A549 (cell line): ENCODE measurements around the gene DSC1. TPM values are rescaled to one million over a fixed set of nuclear protein-coding genes. Genes with fewer than 3 reads are reported as not detected.

Experiments used
- ATAC-seq, 2 experiments: fragments of 200-7000 bp in 1 of 2; fragments of >200 bp in 1 of 2; cut with Nextera tagmentation in 1 of 2; cut with Tn5 transposase in 1 of 2; 3 replicates each; pipeline versions ENCODE4 v1.8.0 to v1.9.1; 2018 to 2020; ENCODE audit warnings: mild to moderate bottlenecking in 1 of 2, moderate library complexity in 1 of 2
- CTCF ChIA-PET: fragments of 300-600 bp; sonication (Branson Sonifier 250); formaldehyde crosslinking; extraction: SDS; loops from one replicate; lab custom pipeline; 2021; ENCODE audit warnings: antibody characterized with exemption, inconsistent platforms; lab: Yijun Ruan, JAX
- POLR2A ChIA-PET: fragments of 350-600 bp; formaldehyde crosslinking; extraction: SDS; loops from one replicate; lab custom pipeline; 2021; ENCODE audit warnings: antibody characterized with exemption, inconsistent platforms; lab: Yijun Ruan, JAX
- DNase-seq, 2 experiments: peaks; one replicate each; pipeline versions ENCODE4 v3.0.0 to v3.0.0-alpha.2; 2011 to 2016; ENCODE audit warnings: low read depth in 1 of 2, low spot score in 1 of 2
- FAIRE-seq: peaks from 2 replicates; lab custom pipeline; 2011; peaks lifted over from hg19 to GRCh38; lab: Jason Lieb, UNC
- H3K27ac ChIP-seq, 2 experiments: fragments of >200 bp; sonication (Bioruptor Twin); formaldehyde crosslinking; 3 replicates each; pipeline ENCODE4 v1.5.1; 2016 to 2017
- H3K4me1 ChIP-seq: fragments of >200 bp; sonication (Bioruptor Twin); formaldehyde crosslinking; 3 replicates; pipeline ENCODE4 v1.6.1; 2016
- H3K4me2 ChIP-seq: fragments of >200 bp; sonication (Bioruptor Twin); formaldehyde crosslinking; 3 replicates; pipeline ENCODE4 v1.6.1; 2016
- H3K4me3 ChIP-seq: fragments of >200 bp; sonication (Bioruptor Twin); formaldehyde crosslinking; 3 replicates; pipeline ENCODE4 v1.5.1; 2016
- H3K9me3 ChIP-seq: fragments of >200 bp; sonication (Bioruptor Twin); formaldehyde crosslinking; 3 replicates; pipeline ENCODE4 v1.6.1; 2016
- CBX2 ChIP-seq: fragments of 200-600 bp; sonication (generic); IDR thresholded peaks from 2 replicates; pipeline ENCODE4 v1.6.1; 2016; ENCODE audit warnings: low read depth, mild to moderate bottlenecking, borderline replicate concordance
- CEBPB ChIP-seq, 2 experiments: fragments of >200 bp in 1 of 2; sonication (Bioruptor Twin) in 1 of 2; formaldehyde crosslinking in 1 of 2; IDR thresholded peaks; 2 replicates each; pipeline ENCODE4 v1.6.1; 2012 to 2016
- CHD2 ChIP-seq: fragments of 150-350 bp; IDR thresholded peaks from 2 replicates; pipeline ENCODE4 v1.6.1; 2014; ENCODE audit warnings: low read length; ENCODE audit not compliant: partially characterized antibody
- CHD4 ChIP-seq: fragments of 200-600 bp; sonication (generic); IDR thresholded peaks from 2 replicates; pipeline ENCODE4 v1.6.1; 2016; ENCODE audit warnings: antibody characterized with exemption, mild to moderate bottlenecking, borderline replicate concordance
- EP300 ChIP-seq, 2 experiments: fragments of >200 bp; sonication (Bioruptor Twin); formaldehyde crosslinking; IDR thresholded peaks; 2 replicates in 1 of 2; 3 replicates in 1 of 2; pipeline ENCODE4 v1.6.1; 2016 to 2017
- FOSB ChIP-seq: fragments of 250-450 bp; sonication (Bioruptor Pico); IDR thresholded peaks from 2 replicates; pipeline ENCODE4 v1.5.0; 2020; ENCODE audit warnings: mild to moderate bottlenecking, moderate library complexity
- FOSL2 ChIP-seq, 2 experiments: fragments of 450-650 bp in 1 of 2; fragments of >200 bp in 1 of 2; sonication (Bioruptor Twin) in 1 of 2; formaldehyde crosslinking; IDR thresholded peaks; 2 replicates each; pipeline versions ENCODE4 v1.5.0 to v1.6.1; 2016 to 2020; ENCODE audit warnings: mild to moderate bottlenecking in 1 of 2, moderate library complexity in 1 of 2
- FOXS1 ChIP-seq: fragments of 250-450 bp; sonication (Bioruptor Pico); IDR thresholded peaks from 2 replicates; pipeline ENCODE4 v1.5.0; 2020; ENCODE audit warnings: mild to moderate bottlenecking, moderate library complexity
- HEYL ChIP-seq: fragments of 250-450 bp; sonication (Bioruptor Pico); IDR thresholded peaks from 2 replicates; pipeline ENCODE4 v1.8.0; 2021; ENCODE audit warnings: mild to moderate bottlenecking, moderate library complexity
- JUN ChIP-seq, 2 experiments: fragments of >200 bp; sonication (Bioruptor Twin); formaldehyde crosslinking; IDR thresholded peaks; 2 replicates in 1 of 2; 3 replicates in 1 of 2; pipeline ENCODE4 v1.6.1; 2016 to 2017
- KDM5A ChIP-seq: fragments of 200-600 bp; sonication (generic); IDR thresholded peaks from 2 replicates; pipeline ENCODE4 v1.6.1; 2016; ENCODE audit warnings: antibody characterized with exemption, mild to moderate bottlenecking
- NFE2L2 ChIP-seq: fragments of 150-350 bp; conservative IDR thresholded peaks from 2 replicates; pipeline ENCODE4 v1.6.1; 2014; ENCODE audit warnings: low read length
- NR3C1 ChIP-seq: fragments of >200 bp; sonication (Bioruptor Twin); formaldehyde crosslinking; IDR thresholded peaks from 3 replicates; pipeline ENCODE4 v1.6.1; 2017
- POLR2A ChIP-seq: IDR thresholded peaks from 2 replicates; pipeline ENCODE4 v1.6.1; 2012; ENCODE audit warnings: mild to moderate bottlenecking, low read length
- RAD21 ChIP-seq, 2 experiments: fragments of >200 bp in 1 of 2; sonication (Bioruptor Twin) in 1 of 2; formaldehyde crosslinking in 1 of 2; IDR thresholded peaks in 1 of 2; conservative IDR thresholded peaks in 1 of 2; 2 replicates in 1 of 2; 3 replicates in 1 of 2; pipeline ENCODE4 v1.6.1; 2012 to 2018; ENCODE audit warnings: inconsistent platforms in 1 of 2
- RARB ChIP-seq: fragments of 250-450 bp; sonication (Bioruptor Pico); IDR thresholded peaks from 2 replicates; pipeline ENCODE4 v1.8.0; 2021; ENCODE audit warnings: mild to moderate bottlenecking, moderate library complexity
- RNF2 ChIP-seq: fragments of 200-600 bp; sonication (generic); IDR thresholded peaks from 2 replicates; pipeline ENCODE4 v1.6.1; 2016; ENCODE audit warnings: low read depth, mild to moderate bottlenecking, antibody characterized with exemption, moderate library complexity, borderline replicate concordance
- TFCP2L1 ChIP-seq: fragments of 250-450 bp; sonication (Bioruptor Pico); IDR thresholded peaks from 2 replicates; pipeline ENCODE4 v1.5.0; 2021; ENCODE audit warnings: mild to moderate bottlenecking
- TP53 ChIP-seq: fragments of 250-450 bp; sonication (Bioruptor Pico); IDR thresholded peaks from 2 replicates; pipeline ENCODE4 v1.5.0; 2021; ENCODE audit warnings: mild to moderate bottlenecking, moderate library complexity
- ZC3H11A ChIP-seq: fragments of 450-650 bp; IDR thresholded peaks from 2 replicates; pipeline ENCODE4 v1.6.1; 2014; ENCODE audit warnings: antibody characterized with exemption, mild to moderate bottlenecking
- ZNF302 ChIP-seq: fragments of 250-450 bp; sonication (Bioruptor Pico); IDR thresholded peaks from 2 replicates; pipeline ENCODE4 v1.9.0; 2021; ENCODE audit warnings: inconsistent platforms, mild to moderate bottlenecking, moderate library complexity
- WGBS: methylation state at CpG from one replicate; pipeline ENCODE4 v1.1.6; 2017; ENCODE audit errors: missing lambda C conversion rate; 5-methylcytosine and 5-hydroxymethylcytosine counted together
- polyA plus RNA-seq, 4 experiments: library from polyadenylated mRNA; depleted of rRNA in 3 of 4; stranded (reverse); fragments of >200 nt; fragmentation: RNase III in 1 of 4; extraction: RNeasy Plus Mini Kit Qiagen cat#74134 plus additional on column Dnase treatment in 1 of 4; gene quantifications; 2 replicates in 3 of 4; 3 replicates in 1 of 4; pipeline ENCODE4 v1.2.3, GENCODE V29; 2011 to 2017
- TF ChIP-seq, protein P1 (sequence below): IDR thresholded peaks from 2 replicates; pipeline ENCODE4 v1.6.1; 2012
- TF ChIP-seq, protein P2 (sequence below): fragments of >200 bp; sonication (Bioruptor Twin); formaldehyde crosslinking; IDR thresholded peaks from 2 replicates; pipeline ENCODE4 v1.6.1; 2016
- TF ChIP-seq, protein P3 (sequence below): fragments of 150-350 bp; IDR thresholded peaks from 2 replicates; pipeline ENCODE4 v1.6.1; 2014; ENCODE audit warnings: low read depth, mild to moderate bottlenecking, low read length
- TF ChIP-seq, protein P4 (sequence below): IDR thresholded peaks from 2 replicates; pipeline ENCODE4 v1.6.1; 2012

The DSC1 gene
- polyA plus RNA-seq, 2 of the 4 experiments (the other 2 are of a cell fraction) = not detected

DNA sequence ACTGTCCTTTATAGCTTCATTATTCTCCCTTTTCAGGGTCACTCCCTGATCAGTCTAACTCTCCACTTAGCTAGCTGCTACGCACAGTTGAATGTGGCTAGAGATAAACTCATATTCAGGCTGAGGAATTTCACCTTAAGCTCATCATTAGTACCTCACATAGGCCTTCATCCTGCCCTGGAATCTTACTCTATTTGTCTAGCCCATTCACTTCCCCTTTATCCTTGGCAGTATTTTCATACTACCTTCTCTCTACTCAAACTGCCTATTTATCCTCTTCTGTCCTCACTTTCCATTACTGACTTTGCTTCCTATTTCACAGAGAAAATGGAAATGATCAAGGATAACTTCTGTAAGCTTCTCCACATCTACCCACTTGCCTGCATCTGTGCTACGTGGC is 49.9 kb downstream of the DSC1 start:
- CTCF ChIA-PET = no interaction called here
- FAIRE-seq (no peak), ATAC-seq (no peak)

DNA sequence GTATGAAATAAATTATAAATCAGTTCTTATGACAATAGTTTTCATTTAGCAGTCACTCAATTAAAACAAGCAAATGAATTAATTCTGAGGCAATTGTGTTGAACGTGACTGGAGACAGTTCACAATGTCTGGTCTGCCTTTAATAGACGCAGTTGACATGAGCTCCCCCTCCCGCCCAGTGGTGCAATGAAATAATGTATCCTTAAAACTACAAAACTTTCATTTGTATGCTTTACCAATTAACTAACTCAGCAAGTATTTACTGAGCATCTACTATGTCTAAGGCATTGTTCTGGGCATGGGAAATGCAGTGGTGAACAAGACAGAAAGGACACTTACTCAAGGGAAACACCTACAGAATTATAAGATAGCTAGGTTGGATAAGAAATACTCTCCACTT is 56.9 kb downstream of the DSC1 start:
- no peak for DNase-seq
- ChIA-PET CTCF (interaction anchor here (1.2 to 1.4 kb wide), 2 partner anchors 8 to 69 kb away, joined by 3 read pairs; no protein-coding TSS in a partner anchor), POLR2A (no interaction called here)
- TF ChIP-seq, protein P1, sequence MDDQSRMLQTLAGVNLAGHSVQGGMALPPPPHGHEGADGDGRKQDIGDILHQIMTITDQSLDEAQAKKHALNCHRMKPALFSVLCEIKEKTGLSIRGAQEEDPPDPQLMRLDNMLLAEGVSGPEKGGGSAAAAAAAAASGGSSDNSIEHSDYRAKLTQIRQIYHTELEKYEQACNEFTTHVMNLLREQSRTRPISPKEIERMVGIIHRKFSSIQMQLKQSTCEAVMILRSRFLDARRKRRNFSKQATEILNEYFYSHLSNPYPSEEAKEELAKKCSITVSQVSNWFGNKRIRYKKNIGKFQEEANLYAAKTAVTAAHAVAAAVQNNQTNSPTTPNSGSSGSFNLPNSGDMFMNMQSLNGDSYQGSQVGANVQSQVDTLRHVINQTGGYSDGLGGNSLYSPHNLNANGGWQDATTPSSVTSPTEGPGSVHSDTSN = no peak
- TF ChIP-seq RAD21 (conservative IDR thresholded peaks at IDR 0.05 in 1 of 2, IDR thresholded peaks at IDR 0.05 in 1 of 2) (no peak), FOSL2 (IDR thresholded peaks at IDR 0.05) (no peak), FOSL2 (CRISPR knock-in tag; IDR thresholded peaks at IDR 0.05) (no peak), TP53 (CRISPR knock-in tag) (no peak), FOXS1 (CRISPR knock-in tag) (no peak), JUN (IDR thresholded peaks at IDR 0.05) (no peak), CHD4 (no peak), FOSB (CRISPR knock-in tag) (no peak), RARB (CRISPR knock-in tag) (no peak), EP300 (IDR thresholded peaks at IDR 0.05) (no peak), ZNF302 (CRISPR knock-in tag) (no peak), TFCP2L1 (CRISPR knock-in tag) (no peak), POLR2A (no peak), RNF2 (no peak), CHD2 (no peak), CBX2 (no peak), KDM5A (no peak), NFE2L2 (no peak)
- TF ChIP-seq, protein P2, sequence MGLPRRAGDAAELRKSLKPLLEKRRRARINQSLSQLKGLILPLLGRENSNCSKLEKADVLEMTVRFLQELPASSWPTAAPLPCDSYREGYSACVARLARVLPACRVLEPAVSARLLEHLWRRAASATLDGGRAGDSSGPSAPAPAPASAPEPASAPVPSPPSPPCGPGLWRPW = no peak
- TF ChIP-seq, protein P3, sequence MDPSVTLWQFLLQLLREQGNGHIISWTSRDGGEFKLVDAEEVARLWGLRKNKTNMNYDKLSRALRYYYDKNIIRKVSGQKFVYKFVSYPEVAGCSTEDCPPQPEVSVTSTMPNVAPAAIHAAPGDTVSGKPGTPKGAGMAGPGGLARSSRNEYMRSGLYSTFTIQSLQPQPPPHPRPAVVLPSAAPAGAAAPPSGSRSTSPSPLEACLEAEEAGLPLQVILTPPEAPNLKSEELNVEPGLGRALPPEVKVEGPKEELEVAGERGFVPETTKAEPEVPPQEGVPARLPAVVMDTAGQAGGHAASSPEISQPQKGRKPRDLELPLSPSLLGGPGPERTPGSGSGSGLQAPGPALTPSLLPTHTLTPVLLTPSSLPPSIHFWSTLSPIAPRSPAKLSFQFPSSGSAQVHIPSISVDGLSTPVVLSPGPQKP = no peak
- no peak overlapping the region for H3K27ac ChIP-seq
- no peaks in the 10 kb centered on the region for H3K4me1 ChIP-seq
- H3K4me2 ChIP-seq = no peak overlapping the region
- no peaks in the 10 kb centered on the region for H3K9me3 ChIP-seq
- 53% methylated on average over 3 of the region's 3 CpGs for WGBS
- no peak for ATAC-seq
- no peak for FAIRE-seq
- H3K4me3 ChIP-seq = no peak overlapping the region

More for the DNA sequence above, 49.9 kb downstream of the DSC1 start:
- TF ChIP-seq CHD4 (no peak), POLR2A (no peak), CEBPB (IDR thresholded peaks at IDR 0.05) (no peak), HEYL (CRISPR knock-in tag) (no peak), NR3C1 (no peak), FOXS1 (CRISPR knock-in tag) (no peak), ZC3H11A (no peak)
- TF ChIP-seq, protein P3 = no peak
- TF ChIP-seq, protein P4, sequence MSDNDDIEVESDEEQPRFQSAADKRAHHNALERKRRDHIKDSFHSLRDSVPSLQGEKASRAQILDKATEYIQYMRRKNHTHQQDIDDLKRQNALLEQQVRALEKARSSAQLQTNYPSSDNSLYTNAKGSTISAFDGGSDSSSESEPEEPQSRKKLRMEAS = no peak
- Histone ChIP-seq H3K4me2 (no peak overlapping the region), H3K9me3 (no peaks in the 10 kb centered on the region), H3K27ac (no peak overlapping the region), H3K4me3 (no peak overlapping the region), H3K4me1 (no peaks in the 10 kb centered on the region)
- 54% methylated on average over 2 of the region's 2 CpGs for WGBS
- POLR2A ChIA-PET = no interaction called here
- DNase-seq = no peak
